H9 (cell line): ENCODE measurements around the gene CALCR. TPM values are rescaled to one million over a fixed set of nuclear protein-coding genes. Genes with fewer than 3 reads are reported as not detected.

ENCODE experiments used
- DNase-seq: peaks from one replicate; pipeline ENCODE4 v3.0.0-alpha.2; 2017
- H2AFZ ChIP-seq: one replicate; pipeline ENCODE4 v1.6.1; 2013; ENCODE audit warnings: mild to moderate bottlenecking, low read length, control low read depth, moderate library complexity
- H2AK5ac ChIP-seq: 2 replicates; pipeline ENCODE4 v1.6.1; 2013; ENCODE audit warnings: low read length, control low read depth, mixed read lengths; ENCODE audit not compliant: insufficient read length
- H2BK120ac ChIP-seq: one replicate; pipeline ENCODE4 v1.6.1; 2013; ENCODE audit warnings: low read depth, mild to moderate bottlenecking, low read length, control low read depth, inconsistent platforms; ENCODE audit not compliant: poor library complexity, severe bottlenecking
- H2BK12ac ChIP-seq: 2 replicates; pipeline ENCODE4 v1.6.1; 2013; ENCODE audit warnings: low read length, control low read depth, mixed read lengths, low read depth; ENCODE audit not compliant: insufficient read length
- H2BK15ac ChIP-seq: 2 replicates; pipeline ENCODE4 v1.6.1; 2013; ENCODE audit warnings: low read depth, low read length, control low read depth
- H2BK20ac ChIP-seq: one replicate; pipeline ENCODE4 v1.6.1; 2013; ENCODE audit warnings: low read depth, mild to moderate bottlenecking, low read length, control low read depth, inconsistent platforms; ENCODE audit not compliant: poor library complexity, severe bottlenecking
- H2BK5ac ChIP-seq: 2 replicates; pipeline ENCODE4 v1.6.1; 2013; ENCODE audit warnings: low read length, control low read depth, mixed read lengths; ENCODE audit not compliant: insufficient read length
- H3K14ac ChIP-seq: 2 replicates; pipeline ENCODE4 v1.6.1; 2013; ENCODE audit warnings: low read length, control low read depth; ENCODE audit not compliant: insufficient read depth
- H3K18ac ChIP-seq: 2 replicates; pipeline ENCODE4 v1.6.1; 2013; ENCODE audit warnings: low read depth, mild to moderate bottlenecking, mixed read lengths, low read length, control low read depth; ENCODE audit not compliant: insufficient read length
- H3K23ac ChIP-seq: 2 replicates; pipeline ENCODE4 v1.6.1; 2013; ENCODE audit warnings: low read length, control low read depth, mixed read lengths, low read depth; ENCODE audit not compliant: insufficient read length
- H3K23me2 ChIP-seq: 2 replicates; pipeline ENCODE4 v1.6.1; 2013; ENCODE audit warnings: low read depth, mild to moderate bottlenecking, mixed read lengths, low read length, control low read depth; ENCODE audit not compliant: insufficient read length, poor library complexity, severe bottlenecking
- H3K27ac ChIP-seq: 2 replicates; pipeline ENCODE4 v1.5.1; 2013; ENCODE audit warnings: low read length, control low read depth, mixed read lengths, low read depth; ENCODE audit not compliant: insufficient read length
- H3K27me3 ChIP-seq: 2 replicates; pipeline ENCODE4 v1.6.1; 2013; ENCODE audit warnings: low read length, control low read depth, inconsistent platforms; ENCODE audit not compliant: insufficient read depth
- H3K4ac ChIP-seq: 2 replicates; pipeline ENCODE4 v1.6.1; 2013; ENCODE audit warnings: low read depth, mild to moderate bottlenecking, control low read depth, inconsistent platforms, low read length, moderate library complexity
- H3K4me1 ChIP-seq: 2 replicates; pipeline ENCODE4 v1.6.1; 2013; ENCODE audit warnings: low read length, control low read depth, inconsistent platforms; ENCODE audit not compliant: insufficient read depth
- H3K4me2 ChIP-seq: 2 replicates; pipeline ENCODE4 v1.6.1; 2013; ENCODE audit warnings: low read length, control low read depth, mixed read lengths; ENCODE audit not compliant: insufficient read length, insufficient read depth
- H3K56ac ChIP-seq: 2 replicates; pipeline ENCODE4 v1.6.1; 2013; ENCODE audit warnings: low read depth, mild to moderate bottlenecking, mixed read lengths, low read length, control low read depth; ENCODE audit not compliant: insufficient read length
- H3K79me1 ChIP-seq: 2 replicates; pipeline ENCODE4 v1.6.1; 2013; ENCODE audit warnings: low read depth, mild to moderate bottlenecking, moderate library complexity, low read length, control low read depth, inconsistent platforms; ENCODE audit not compliant: insufficient read depth, poor library complexity, severe bottlenecking
- H3K79me2 ChIP-seq: 2 replicates; pipeline ENCODE4 v1.6.1; 2013; ENCODE audit warnings: low read length, control low read depth, inconsistent platforms; ENCODE audit not compliant: insufficient read depth
- H3K9ac ChIP-seq: 2 replicates; pipeline ENCODE4 v1.6.1; 2013; ENCODE audit warnings: low read length, control low read depth, mixed read lengths; ENCODE audit not compliant: insufficient read length; ENCODE audit errors: extremely low read depth
- H3K9me3 ChIP-seq: one replicate; pipeline ENCODE4 v1.6.1; 2013; ENCODE audit warnings: low read depth, low read length, inconsistent platforms; ENCODE audit not compliant: control insufficient read depth
- H3T11ph ChIP-seq: one replicate; pipeline ENCODE4 v1.6.1; 2013; ENCODE audit warnings: mild to moderate bottlenecking, low read length, control low read depth, inconsistent platforms
- H4K20me1 ChIP-seq: one replicate; pipeline ENCODE4 v1.6.1; 2013; ENCODE audit not compliant: control insufficient read depth, insufficient read length, insufficient read depth
- H4K5ac ChIP-seq: 2 replicates; pipeline ENCODE4 v1.6.1; 2013; ENCODE audit warnings: low read depth, mild to moderate bottlenecking, mixed read lengths, low read length, control low read depth; ENCODE audit not compliant: insufficient read length
- H4K8ac ChIP-seq: replicated peaks from 2 replicates; pipeline ENCODE4 v1.6.1; 2013; ENCODE audit warnings: low read length, control low read depth, mixed read lengths, low read depth; ENCODE audit not compliant: insufficient read length
- H4K91ac ChIP-seq: 2 replicates; pipeline ENCODE4 v1.6.1; 2013; ENCODE audit warnings: low read depth, mild to moderate bottlenecking, moderate library complexity, mixed read lengths, low read length, control low read depth; ENCODE audit not compliant: insufficient read length
- H3K27ac Mint-ChIP-seq, 3 experiments: 2 replicates in 2 of 3; 3 replicates in 1 of 3; pipeline ENCODE4 v1.8.0; 2020 to 2021; ENCODE audit warnings: mixed read lengths in 3 of 3, mild to moderate bottlenecking in 1 of 3, moderate library complexity in 1 of 3
- H3K27me3 Mint-ChIP-seq: 2 replicates; pipeline ENCODE4 v1.8.0; 2021; ENCODE audit warnings: low read depth, mild to moderate bottlenecking, moderate library complexity, mixed read lengths
- H3K36me3 Mint-ChIP-seq, 3 experiments: 2 replicates in 2 of 3; 3 replicates in 1 of 3; pipeline ENCODE4 v1.8.0; 2020 to 2021; ENCODE audit warnings: low read depth in 3 of 3, mixed read lengths in 3 of 3; ENCODE audit not compliant: insufficient read depth in 1 of 3
- H3K4me1 Mint-ChIP-seq, 2 experiments: 2 replicates each; pipeline ENCODE4 v1.8.0; 2020; ENCODE audit warnings: mixed read lengths in 2 of 2
- H3K4me3 Mint-ChIP-seq, 2 experiments: 2 replicates in 1 of 2; 3 replicates in 1 of 2; pipeline ENCODE4 v1.8.0; 2020 to 2021; ENCODE audit warnings: mild to moderate bottlenecking in 2 of 2, mixed read lengths in 2 of 2, moderate library complexity in 1 of 2
- H3K9me3 Mint-ChIP-seq, 2 experiments: 2 replicates in 1 of 2; 3 replicates in 1 of 2; pipeline ENCODE4 v1.8.0; 2020; ENCODE audit warnings: mild to moderate bottlenecking in 2 of 2, mixed read lengths in 2 of 2, moderate library complexity in 1 of 2
- total RNA-seq: library from RNA; stranded (reverse); gene quantifications from 2 replicates; pipeline ENCODE4 v1.2.1, GENCODE V29; 2021
- TF ChIP-seq, protein P1 (sequence below): fragments of 200-600 bp; sonication (generic); conservative IDR thresholded peaks from 3 replicates; pipeline ENCODE4 v1.8.0; 2021; ENCODE audit warnings: antibody characterized with exemption, mild to moderate bottlenecking

Gene CALCR
- total RNA-seq, 1 experiment from 2014 or later = 0.52 TPM

DNA sequence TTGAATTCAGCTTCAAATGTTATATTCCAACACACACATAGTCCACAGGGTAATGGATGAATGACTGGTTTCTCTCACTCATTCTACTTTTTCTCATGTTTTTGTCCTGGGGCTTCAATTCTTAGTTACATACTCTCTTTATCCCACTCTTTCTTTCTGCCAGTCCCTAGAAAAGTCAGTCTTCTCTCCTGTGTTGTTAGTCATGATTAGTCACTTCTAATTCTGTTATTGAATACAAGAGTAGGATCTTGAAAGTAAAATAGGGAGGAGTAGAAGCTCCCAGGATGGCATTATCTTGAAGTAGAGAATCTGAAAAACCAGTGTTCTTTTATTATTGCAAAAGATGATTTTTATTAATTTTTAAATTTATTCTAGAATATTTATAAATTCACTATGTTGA is 45.5 kb upstream of the CALCR start:
- H3K36me3 Mint-ChIP-seq = no peaks in the 10 kb centered on the region
- H2AFZ ChIP-seq = no peak overlapping the region

More for the DNA sequence above, 45.5 kb upstream of the CALCR start:
- Histone ChIP-seq H2AK5ac (no peak overlapping the region), H2BK12ac (no peak overlapping the region), H4K5ac (no peak overlapping the region), H3K4ac (no peak overlapping the region), H2BK5ac (no peak overlapping the region), H3K4me2 (no peak overlapping the region), H3K23me2 (no peaks in the 10 kb centered on the region), H3K14ac (no peak overlapping the region), H3T11ph (no peak overlapping the region), H3K56ac (no peak overlapping the region), H3K4me1 (no peaks in the 10 kb centered on the region), H3K23ac (no peak overlapping the region), H3K79me1 (no peaks in the 10 kb centered on the region), H3K9me3 (no peaks in the 10 kb centered on the region), H2BK20ac (no peak overlapping the region), H3K27me3 (no peaks in the 10 kb centered on the region), H3K9ac (no peak overlapping the region), H2BK120ac (no peak overlapping the region), H3K79me2 (no peaks in the 10 kb centered on the region), H3K18ac (no peak overlapping the region), H2BK15ac (no peak overlapping the region), H4K20me1 (no peaks in the 10 kb centered on the region), H4K91ac (no peak overlapping the region), H4K8ac (no peak overlapping the region), H3K27ac (no peak overlapping the region)
- Mint-ChIP-seq H3K27ac (no peak overlapping the region), H3K9me3 (no peaks in the 10 kb centered on the region), H3K27me3 (no peaks in the 10 kb centered on the region), H3K4me3 (no peak overlapping the region), H3K4me1 (peaks cover 6 to 17% of the 10 kb centered on the region in 2 experiments)
- TF ChIP-seq, protein P1, sequence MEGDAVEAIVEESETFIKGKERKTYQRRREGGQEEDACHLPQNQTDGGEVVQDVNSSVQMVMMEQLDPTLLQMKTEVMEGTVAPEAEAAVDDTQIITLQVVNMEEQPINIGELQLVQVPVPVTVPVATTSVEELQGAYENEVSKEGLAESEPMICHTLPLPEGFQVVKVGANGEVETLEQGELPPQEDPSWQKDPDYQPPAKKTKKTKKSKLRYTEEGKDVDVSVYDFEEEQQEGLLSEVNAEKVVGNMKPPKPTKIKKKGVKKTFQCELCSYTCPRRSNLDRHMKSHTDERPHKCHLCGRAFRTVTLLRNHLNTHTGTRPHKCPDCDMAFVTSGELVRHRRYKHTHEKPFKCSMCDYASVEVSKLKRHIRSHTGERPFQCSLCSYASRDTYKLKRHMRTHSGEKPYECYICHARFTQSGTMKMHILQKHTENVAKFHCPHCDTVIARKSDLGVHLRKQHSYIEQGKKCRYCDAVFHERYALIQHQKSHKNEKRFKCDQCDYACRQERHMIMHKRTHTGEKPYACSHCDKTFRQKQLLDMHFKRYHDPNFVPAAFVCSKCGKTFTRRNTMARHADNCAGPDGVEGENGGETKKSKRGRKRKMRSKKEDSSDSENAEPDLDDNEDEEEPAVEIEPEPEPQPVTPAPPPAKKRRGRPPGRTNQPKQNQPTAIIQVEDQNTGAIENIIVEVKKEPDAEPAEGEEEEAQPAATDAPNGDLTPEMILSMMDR = no peak
- DNase-seq = no peak
